OCI-LY1 (cell line): ENCODE data around the gene TBX21.

Source experiments
- H2AFZ ChIP-seq: fragments of 200-600 bp; sonication (generic), shearing (Covaris generic); 2 replicates; pipeline ENCODE4 v1.6.0; 2014; ENCODE audit warnings: antibody characterized with exemption, mild to moderate bottlenecking, low read length
- H3F3A ChIP-seq: fragments of 200-600 bp; sonication (generic), shearing (Covaris generic); 2 replicates; pipeline ENCODE4 v1.6.0; 2014; ENCODE audit warnings: mild to moderate bottlenecking, antibody characterized with exemption, low read length, moderate library complexity; ENCODE audit not compliant: insufficient read depth
- H3K27ac ChIP-seq: fragments of 200-600 bp; sonication (generic); 2 replicates; pipeline ENCODE4 v1.5.1; 2014; ENCODE audit warnings: low read length, mixed run types, mild to moderate bottlenecking, low read depth; ENCODE audit not compliant: poor library complexity, severe bottlenecking
- H3K27me3 ChIP-seq: fragments of 200-600 bp; sonication (generic); 2 replicates; pipeline ENCODE4 v1.6.0; 2014; ENCODE audit warnings: antibody characterized with exemption, mild to moderate bottlenecking, low read length, moderate library complexity; ENCODE audit not compliant: insufficient read depth
- H3K36me3 ChIP-seq: fragments of 200-600 bp; sonication (generic); 2 replicates; pipeline ENCODE4 v1.6.1; 2014; ENCODE audit warnings: mild to moderate bottlenecking, antibody characterized with exemption, low read length, moderate library complexity, mixed read lengths; ENCODE audit not compliant: insufficient read depth
- H3K4me1 ChIP-seq: fragments of 200-600 bp; sonication (generic); 2 replicates; pipeline ENCODE4 v1.5.1; 2014; ENCODE audit warnings: mild to moderate bottlenecking, low read length, moderate library complexity; ENCODE audit not compliant: insufficient read depth, severe bottlenecking
- H3K4me2 ChIP-seq: fragments of 200-600 bp; sonication (generic), shearing (Covaris generic); 2 replicates; pipeline ENCODE4 v1.6.1; 2014; ENCODE audit warnings: low read length
- H3K4me3 ChIP-seq: fragments of 200-600 bp; sonication (generic); 2 replicates; pipeline ENCODE4 v1.5.1; 2014; ENCODE audit warnings: low read length, low read depth, mild to moderate bottlenecking, mixed read lengths; ENCODE audit not compliant: poor library complexity, severe bottlenecking
- H3K79me2 ChIP-seq: fragments of 200-600 bp; shearing (Covaris generic); 2 replicates; pipeline ENCODE4 v1.6.1; 2016; ENCODE audit warnings: mixed run types, low read length, mixed read lengths; ENCODE audit not compliant: insufficient read depth
- H3K9ac ChIP-seq: fragments of 200-600 bp; sonication (generic), shearing (Covaris generic); 2 replicates; pipeline ENCODE4 v1.6.1; 2014; ENCODE audit warnings: mild to moderate bottlenecking, low read length, mixed read lengths
- H3K9me2 ChIP-seq: fragments of 200-600 bp; sonication (generic), shearing (Covaris generic); 2 replicates; pipeline ENCODE4 v1.6.1; 2014; ENCODE audit warnings: low read depth, mild to moderate bottlenecking, low read length, mixed read lengths
- H3K9me3 ChIP-seq: fragments of 200-600 bp; shearing (Covaris generic); 2 replicates; pipeline ENCODE4 v1.6.1; 2014; ENCODE audit warnings: low read length, mixed read lengths
- H4K20me1 ChIP-seq: fragments of 200-600 bp; sonication (generic), shearing (Covaris generic); 2 replicates; pipeline ENCODE4 v1.6.0; 2016; ENCODE audit warnings: mild to moderate bottlenecking, low read length; ENCODE audit not compliant: insufficient read depth
- EZH2 ChIP-seq: fragments of 200-600 bp; sonication (generic), shearing (Covaris generic); IDR thresholded peaks from 2 replicates; pipeline ENCODE4 v1.8.0; 2017; ENCODE audit warnings: borderline replicate concordance, mixed run types, mild to moderate bottlenecking, antibody characterized with exemption, low read length, moderate library complexity, mixed read lengths
- TF ChIP-seq, protein P1 (sequence below): fragments of 200-600 bp; sonication (generic), shearing (Covaris generic); IDR thresholded peaks from 2 replicates; pipeline ENCODE4 v1.5.1; 2017; ENCODE audit warnings: mild to moderate bottlenecking, antibody characterized with exemption, low read length, moderate library complexity, mixed read lengths

The TBX21 gene

DNA sequence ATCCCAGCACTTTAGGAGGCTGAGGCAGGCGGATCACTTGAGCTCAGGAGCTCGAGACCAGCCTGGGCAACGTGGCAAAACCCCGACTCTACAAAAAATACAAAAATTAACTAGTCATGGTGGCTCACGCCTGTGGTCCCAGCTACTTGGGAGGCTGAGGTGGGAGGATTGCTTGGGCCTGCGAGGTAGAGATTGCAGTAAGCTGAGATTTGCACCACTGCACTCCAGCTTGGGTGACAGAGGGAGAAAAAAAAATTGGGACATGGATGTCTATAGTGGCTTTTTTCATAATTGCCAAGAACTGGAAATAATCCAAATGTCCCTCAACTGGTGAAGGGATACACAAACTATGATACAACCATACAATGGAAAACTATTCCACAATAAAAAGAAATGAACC is 59.9 kb downstream of the TBX21 start:
- H3K36me3 ChIP-seq = no peaks in the 10 kb centered on the region
- H3K27me3 ChIP-seq = 0 out of 2 replicates have a peak, but pooled peaks cover 4% of the 10 kb centered on the region
- H3K27ac ChIP-seq = no peak overlapping the region
- TF ChIP-seq, protein P1, sequence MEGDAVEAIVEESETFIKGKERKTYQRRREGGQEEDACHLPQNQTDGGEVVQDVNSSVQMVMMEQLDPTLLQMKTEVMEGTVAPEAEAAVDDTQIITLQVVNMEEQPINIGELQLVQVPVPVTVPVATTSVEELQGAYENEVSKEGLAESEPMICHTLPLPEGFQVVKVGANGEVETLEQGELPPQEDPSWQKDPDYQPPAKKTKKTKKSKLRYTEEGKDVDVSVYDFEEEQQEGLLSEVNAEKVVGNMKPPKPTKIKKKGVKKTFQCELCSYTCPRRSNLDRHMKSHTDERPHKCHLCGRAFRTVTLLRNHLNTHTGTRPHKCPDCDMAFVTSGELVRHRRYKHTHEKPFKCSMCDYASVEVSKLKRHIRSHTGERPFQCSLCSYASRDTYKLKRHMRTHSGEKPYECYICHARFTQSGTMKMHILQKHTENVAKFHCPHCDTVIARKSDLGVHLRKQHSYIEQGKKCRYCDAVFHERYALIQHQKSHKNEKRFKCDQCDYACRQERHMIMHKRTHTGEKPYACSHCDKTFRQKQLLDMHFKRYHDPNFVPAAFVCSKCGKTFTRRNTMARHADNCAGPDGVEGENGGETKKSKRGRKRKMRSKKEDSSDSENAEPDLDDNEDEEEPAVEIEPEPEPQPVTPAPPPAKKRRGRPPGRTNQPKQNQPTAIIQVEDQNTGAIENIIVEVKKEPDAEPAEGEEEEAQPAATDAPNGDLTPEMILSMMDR = no peak
- TF ChIP-seq EZH2 = no peak
- H3K79me2 ChIP-seq = no peaks in the 10 kb centered on the region
- H3K9ac ChIP-seq = no peak overlapping the region
- H3K4me3 ChIP-seq = no peak overlapping the region
- H3K9me3 ChIP-seq = no peaks in the 10 kb centered on the region
- no peak overlapping the region for H3K4me2 ChIP-seq
- H3K9me2 ChIP-seq = no peaks in the 10 kb centered on the region
- no peaks in the 10 kb centered on the region for H3K4me1 ChIP-seq
- H3F3A ChIP-seq = no peaks in the 10 kb centered on the region
- no peaks in the 10 kb centered on the region for H4K20me1 ChIP-seq
- H2AFZ ChIP-seq = no peak overlapping the region
